GM23338 (cell line): Measurements from ENCODE around the gene RBM23.

Source experiments
- CREB1 ChIP-seq: fragments of 250-450 bp; sonication (Bioruptor Pico); IDR thresholded peaks from 2 replicates; pipeline ENCODE4 v1.5.0; 2020; ENCODE audit warnings: low read depth, mild to moderate bottlenecking, moderate library complexity
- EZH2 ChIP-seq: fragments of 200-600 bp; sonication (generic); IDR thresholded peaks from one replicate; pipeline ENCODE4 v1.8.0; 2017; ENCODE audit warnings: antibody characterized with exemption, mild to moderate bottlenecking, low read depth; ENCODE audit not compliant: unreplicated experiment
- EZH2phosphoT487 ChIP-seq: fragments of 200-600 bp; sonication (generic); IDR thresholded peaks from one replicate; pipeline ENCODE4 v1.8.1; 2018; ENCODE audit warnings: antibody characterized with exemption; ENCODE audit not compliant: unreplicated experiment
- NANOG ChIP-seq: IDR thresholded peaks from 2 replicates; pipeline ENCODE4 v1.6.1; 2016; ENCODE audit warnings: antibody characterized with exemption, borderline replicate concordance
- POLR2AphosphoS5 ChIP-seq: IDR thresholded peaks from 2 replicates; pipeline ENCODE4 v1.6.1; 2016; ENCODE audit warnings: antibody characterized with exemption, low read depth
- ZNF114 ChIP-seq: fragments of 250-450 bp; sonication (Bioruptor Pico); IDR thresholded peaks from 2 replicates; pipeline ENCODE4 v1.5.0; 2020; ENCODE audit warnings: mild to moderate bottlenecking, moderate library complexity
- ZNF331 ChIP-seq: fragments of 250-450 bp; sonication (Bioruptor Pico); IDR thresholded peaks from 2 replicates; pipeline ENCODE4 v1.5.0; 2020; ENCODE audit warnings: low read depth, mild to moderate bottlenecking, moderate library complexity
- TF ChIP-seq, protein P1 (sequence below), 2 experiments: fragments of 200-600 bp in 1 of 2; sonication (generic) in 1 of 2; conservative IDR thresholded peaks; 2 replicates each; pipeline versions ENCODE4 v1.5.1 to v1.6.1; 2016 to 2017; ENCODE audit warnings: antibody characterized with exemption in 2 of 2, low read depth in 2 of 2, mild to moderate bottlenecking in 2 of 2, moderate library complexity in 1 of 2
- TF ChIP-seq, protein P2 (sequence below): IDR thresholded peaks from one replicate; pipeline ENCODE4 v1.6.1; 2018; ENCODE audit warnings: antibody characterized with exemption; ENCODE audit not compliant: unreplicated experiment
- TF ChIP-seq, protein P3 (sequence below): IDR thresholded peaks from 2 replicates; pipeline ENCODE4 v1.6.1; 2016; ENCODE audit warnings: antibody characterized with exemption
- TF ChIP-seq, protein P4 (sequence below): fragments of 250-450 bp; sonication (Bioruptor Pico); IDR thresholded peaks from 2 replicates; pipeline ENCODE4 v1.5.0; 2020; ENCODE audit warnings: mild to moderate bottlenecking, moderate library complexity

DNA sequence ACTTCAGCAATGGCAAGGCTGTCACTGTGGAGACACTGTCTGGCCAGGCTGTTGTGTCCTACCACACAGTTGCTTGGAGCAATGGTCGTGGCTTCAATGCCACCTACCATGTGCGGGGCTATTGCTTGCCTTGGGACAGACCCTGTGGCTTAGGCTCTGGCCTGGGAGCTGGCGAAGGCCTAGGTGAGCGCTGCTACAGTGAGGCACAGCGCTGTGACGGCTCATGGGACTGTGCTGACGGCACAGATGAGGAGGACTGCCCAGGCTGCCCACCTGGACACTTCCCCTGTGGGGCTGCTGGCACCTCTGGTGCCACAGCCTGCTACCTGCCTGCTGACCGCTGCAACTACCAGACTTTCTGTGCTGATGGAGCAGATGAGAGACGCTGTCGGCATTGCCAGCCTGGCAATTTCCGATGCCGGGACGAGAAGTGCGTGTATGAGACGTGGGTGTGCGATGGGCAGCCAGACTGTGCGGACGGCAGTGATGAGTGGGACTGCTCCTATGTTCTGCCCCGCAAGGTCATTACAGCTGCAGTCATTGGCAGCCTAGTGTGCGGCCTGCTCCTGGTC is 43.1 kb downstream of the RBM23 start:
- TF ChIP-seq, protein P1, sequence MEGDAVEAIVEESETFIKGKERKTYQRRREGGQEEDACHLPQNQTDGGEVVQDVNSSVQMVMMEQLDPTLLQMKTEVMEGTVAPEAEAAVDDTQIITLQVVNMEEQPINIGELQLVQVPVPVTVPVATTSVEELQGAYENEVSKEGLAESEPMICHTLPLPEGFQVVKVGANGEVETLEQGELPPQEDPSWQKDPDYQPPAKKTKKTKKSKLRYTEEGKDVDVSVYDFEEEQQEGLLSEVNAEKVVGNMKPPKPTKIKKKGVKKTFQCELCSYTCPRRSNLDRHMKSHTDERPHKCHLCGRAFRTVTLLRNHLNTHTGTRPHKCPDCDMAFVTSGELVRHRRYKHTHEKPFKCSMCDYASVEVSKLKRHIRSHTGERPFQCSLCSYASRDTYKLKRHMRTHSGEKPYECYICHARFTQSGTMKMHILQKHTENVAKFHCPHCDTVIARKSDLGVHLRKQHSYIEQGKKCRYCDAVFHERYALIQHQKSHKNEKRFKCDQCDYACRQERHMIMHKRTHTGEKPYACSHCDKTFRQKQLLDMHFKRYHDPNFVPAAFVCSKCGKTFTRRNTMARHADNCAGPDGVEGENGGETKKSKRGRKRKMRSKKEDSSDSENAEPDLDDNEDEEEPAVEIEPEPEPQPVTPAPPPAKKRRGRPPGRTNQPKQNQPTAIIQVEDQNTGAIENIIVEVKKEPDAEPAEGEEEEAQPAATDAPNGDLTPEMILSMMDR (conservative IDR thresholded peaks at IDR 0.05; ENCODE audit: low read depth in 2 of 2), result no peak
- TF ChIP-seq EZH2 (no peak), CREB1 (CRISPR knock-in tag) (no peak), EZH2phosphoT487 (no peak), POLR2AphosphoS5 (no peak), ZNF114 (CRISPR knock-in tag) (no peak), NANOG (no peak), ZNF331 (CRISPR knock-in tag) (no peak)
- TF ChIP-seq, protein P2, sequence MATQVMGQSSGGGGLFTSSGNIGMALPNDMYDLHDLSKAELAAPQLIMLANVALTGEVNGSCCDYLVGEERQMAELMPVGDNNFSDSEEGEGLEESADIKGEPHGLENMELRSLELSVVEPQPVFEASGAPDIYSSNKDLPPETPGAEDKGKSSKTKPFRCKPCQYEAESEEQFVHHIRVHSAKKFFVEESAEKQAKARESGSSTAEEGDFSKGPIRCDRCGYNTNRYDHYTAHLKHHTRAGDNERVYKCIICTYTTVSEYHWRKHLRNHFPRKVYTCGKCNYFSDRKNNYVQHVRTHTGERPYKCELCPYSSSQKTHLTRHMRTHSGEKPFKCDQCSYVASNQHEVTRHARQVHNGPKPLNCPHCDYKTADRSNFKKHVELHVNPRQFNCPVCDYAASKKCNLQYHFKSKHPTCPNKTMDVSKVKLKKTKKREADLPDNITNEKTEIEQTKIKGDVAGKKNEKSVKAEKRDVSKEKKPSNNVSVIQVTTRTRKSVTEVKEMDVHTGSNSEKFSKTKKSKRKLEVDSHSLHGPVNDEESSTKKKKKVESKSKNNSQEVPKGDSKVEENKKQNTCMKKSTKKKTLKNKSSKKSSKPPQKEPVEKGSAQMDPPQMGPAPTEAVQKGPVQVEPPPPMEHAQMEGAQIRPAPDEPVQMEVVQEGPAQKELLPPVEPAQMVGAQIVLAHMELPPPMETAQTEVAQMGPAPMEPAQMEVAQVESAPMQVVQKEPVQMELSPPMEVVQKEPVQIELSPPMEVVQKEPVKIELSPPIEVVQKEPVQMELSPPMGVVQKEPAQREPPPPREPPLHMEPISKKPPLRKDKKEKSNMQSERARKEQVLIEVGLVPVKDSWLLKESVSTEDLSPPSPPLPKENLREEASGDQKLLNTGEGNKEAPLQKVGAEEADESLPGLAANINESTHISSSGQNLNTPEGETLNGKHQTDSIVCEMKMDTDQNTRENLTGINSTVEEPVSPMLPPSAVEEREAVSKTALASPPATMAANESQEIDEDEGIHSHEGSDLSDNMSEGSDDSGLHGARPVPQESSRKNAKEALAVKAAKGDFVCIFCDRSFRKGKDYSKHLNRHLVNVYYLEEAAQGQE, result no peak
- TF ChIP-seq, protein P3, sequence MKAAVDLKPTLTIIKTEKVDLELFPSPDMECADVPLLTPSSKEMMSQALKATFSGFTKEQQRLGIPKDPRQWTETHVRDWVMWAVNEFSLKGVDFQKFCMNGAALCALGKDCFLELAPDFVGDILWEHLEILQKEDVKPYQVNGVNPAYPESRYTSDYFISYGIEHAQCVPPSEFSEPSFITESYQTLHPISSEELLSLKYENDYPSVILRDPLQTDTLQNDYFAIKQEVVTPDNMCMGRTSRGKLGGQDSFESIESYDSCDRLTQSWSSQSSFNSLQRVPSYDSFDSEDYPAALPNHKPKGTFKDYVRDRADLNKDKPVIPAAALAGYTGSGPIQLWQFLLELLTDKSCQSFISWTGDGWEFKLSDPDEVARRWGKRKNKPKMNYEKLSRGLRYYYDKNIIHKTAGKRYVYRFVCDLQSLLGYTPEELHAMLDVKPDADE, result no peak
- TF ChIP-seq, protein P4, sequence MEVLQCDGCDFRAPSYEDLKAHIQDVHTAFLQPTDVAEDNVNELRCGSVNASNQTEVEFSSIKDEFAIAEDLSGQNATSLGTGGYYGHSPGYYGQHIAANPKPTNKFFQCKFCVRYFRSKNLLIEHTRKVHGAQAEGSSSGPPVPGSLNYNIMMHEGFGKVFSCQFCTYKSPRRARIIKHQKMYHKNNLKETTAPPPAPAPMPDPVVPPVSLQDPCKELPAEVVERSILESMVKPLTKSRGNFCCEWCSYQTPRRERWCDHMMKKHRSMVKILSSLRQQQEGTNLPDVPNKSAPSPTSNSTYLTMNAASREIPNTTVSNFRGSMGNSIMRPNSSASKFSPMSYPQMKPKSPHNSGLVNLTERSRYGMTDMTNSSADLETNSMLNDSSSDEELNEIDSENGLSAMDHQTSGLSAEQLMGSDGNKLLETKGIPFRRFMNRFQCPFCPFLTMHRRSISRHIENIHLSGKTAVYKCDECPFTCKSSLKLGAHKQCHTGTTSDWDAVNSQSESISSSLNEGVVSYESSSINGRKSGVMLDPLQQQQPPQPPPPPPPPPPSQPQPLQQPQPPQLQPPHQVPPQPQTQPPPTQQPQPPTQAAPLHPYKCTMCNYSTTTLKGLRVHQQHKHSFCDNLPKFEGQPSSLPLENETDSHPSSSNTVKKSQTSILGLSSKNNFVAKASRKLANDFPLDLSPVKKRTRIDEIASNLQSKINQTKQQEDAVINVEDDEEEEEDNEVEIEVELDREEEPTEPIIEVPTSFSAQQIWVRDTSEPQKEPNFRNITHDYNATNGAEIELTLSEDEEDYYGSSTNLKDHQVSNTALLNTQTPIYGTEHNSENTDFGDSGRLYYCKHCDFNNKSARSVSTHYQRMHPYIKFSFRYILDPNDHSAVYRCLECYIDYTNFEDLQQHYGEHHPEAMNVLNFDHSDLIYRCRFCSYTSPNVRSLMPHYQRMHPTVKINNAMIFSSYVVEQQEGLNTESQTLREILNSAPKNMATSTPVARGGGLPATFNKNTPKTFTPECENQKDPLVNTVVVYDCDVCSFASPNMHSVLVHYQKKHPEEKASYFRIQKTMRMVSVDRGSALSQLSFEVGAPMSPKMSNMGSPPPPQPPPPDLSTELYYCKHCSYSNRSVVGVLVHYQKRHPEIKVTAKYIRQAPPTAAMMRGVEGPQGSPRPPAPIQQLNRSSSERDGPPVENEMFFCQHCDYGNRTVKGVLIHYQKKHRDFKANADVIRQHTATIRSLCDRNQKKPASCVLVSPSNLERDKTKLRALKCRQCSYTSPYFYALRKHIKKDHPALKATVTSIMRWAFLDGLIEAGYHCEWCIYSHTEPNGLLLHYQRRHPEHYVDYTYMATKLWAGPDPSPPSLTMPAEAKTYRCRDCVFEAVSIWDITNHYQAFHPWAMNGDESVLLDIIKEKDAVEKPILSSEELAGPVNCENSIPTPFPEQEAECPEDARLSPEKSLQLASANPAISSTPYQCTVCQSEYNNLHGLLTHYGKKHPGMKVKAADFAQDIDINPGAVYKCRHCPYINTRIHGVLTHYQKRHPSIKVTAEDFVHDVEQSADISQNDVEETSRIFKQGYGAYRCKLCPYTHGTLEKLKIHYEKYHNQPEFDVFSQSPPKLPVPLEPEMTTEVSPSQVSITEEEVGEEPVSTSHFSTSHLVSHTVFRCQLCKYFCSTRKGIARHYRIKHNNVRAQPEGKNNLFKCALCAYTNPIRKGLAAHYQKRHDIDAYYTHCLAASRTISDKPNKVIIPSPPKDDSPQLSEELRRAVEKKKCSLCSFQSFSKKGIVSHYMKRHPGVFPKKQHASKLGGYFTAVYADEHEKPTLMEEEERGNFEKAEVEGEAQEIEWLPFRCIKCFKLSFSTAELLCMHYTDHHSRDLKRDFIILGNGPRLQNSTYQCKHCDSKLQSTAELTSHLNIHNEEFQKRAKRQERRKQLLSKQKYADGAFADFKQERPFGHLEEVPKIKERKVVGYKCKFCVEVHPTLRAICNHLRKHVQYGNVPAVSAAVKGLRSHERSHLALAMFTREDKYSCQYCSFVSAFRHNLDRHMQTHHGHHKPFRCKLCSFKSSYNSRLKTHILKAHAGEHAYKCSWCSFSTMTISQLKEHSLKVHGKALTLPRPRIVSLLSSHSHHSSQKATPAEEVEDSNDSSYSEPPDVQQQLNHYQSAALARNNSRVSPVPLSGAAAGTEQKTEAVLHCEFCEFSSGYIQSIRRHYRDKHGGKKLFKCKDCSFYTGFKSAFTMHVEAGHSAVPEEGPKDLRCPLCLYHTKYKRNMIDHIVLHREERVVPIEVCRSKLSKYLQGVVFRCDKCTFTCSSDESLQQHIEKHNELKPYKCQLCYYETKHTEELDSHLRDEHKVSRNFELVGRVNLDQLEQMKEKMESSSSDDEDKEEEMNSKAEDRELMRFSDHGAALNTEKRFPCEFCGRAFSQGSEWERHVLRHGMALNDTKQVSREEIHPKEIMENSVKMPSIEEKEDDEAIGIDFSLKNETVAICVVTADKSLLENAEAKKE, result no peak
